Regular cardiac myocyte (primary cell): ENCODE data around the gene AMFR. TPM values are rescaled to one million over a fixed set of nuclear protein-coding genes. Genes with fewer than 3 reads are reported as not detected.

Source experiments
- total RNA-seq: library from RNA; depleted of rRNA; stranded (reverse); fragments of >200 nt; gene quantifications from 2 replicates; pipeline ENCODE4 v1.2.3, GENCODE V29; 2014

AMFR gene
- total RNA-seq = 291 and 426 TPM in 2 replicates

DNA sequence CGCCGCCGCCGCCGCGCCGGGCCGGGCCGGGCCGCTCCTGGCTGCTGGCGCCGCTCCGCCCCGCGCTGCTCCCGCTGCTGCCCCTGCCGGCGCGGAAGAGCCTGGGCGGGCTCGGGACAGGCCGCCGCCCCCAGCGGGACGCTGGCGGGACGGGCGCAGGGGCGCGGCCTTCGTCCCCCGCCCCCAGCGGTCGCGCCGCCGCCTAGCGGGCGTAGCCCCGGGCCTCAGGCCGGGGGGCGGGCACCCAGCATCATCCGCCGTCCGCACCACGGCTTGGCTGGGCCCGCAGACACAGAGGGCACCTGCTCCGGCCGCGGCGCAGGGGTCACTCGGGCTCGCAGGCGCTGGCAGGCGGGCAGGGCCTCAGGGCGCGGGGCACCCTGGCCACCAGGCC is at the start of gene AMFR:
Gene AMFR (minus strand): TSS at position 107 of the 394 bp plus-strand sequence. CDS start 218 bp downstream, outside the sequence.

DNA sequence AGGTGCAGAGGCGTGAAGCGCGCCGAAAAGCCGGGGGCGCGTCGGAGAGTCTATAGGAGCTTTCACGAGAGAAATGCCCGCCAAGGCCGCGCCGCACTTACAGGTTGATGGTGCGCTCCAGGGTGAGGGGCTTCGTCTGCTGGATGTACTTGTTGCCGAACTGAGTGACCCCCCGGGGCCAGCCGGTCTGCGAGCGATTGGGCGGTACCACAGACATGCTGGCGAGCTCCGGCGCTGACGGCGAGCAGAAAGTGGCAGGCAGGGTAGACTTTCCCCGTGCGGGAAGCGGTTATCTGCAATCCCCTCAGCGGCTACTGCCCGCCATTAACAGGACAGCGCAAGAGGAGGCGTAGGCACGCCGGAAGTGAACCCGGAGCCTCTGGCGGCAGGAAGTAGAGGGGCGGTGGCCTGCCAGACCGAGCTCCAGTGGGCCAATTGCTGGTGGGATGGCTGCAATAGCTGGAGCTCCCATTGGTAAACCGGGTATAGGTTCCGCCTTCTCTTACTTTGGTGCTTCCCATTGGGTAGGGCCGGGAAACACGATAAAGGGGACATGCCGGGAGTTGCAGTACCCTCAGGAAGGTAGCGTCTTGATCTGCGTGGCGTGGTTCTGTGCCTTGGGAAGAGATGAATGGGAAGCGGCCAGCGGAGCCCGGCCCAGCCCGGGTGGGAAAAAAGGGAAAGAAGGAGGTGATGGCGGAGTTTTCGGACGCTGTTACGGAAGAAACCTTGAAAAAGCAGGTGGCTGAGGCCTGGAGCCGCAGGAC is 25.8 kb upstream of the AMFR start, which contains the start of the genes NUDT21 and OGFOD1:
Gene NUDT21 (minus strand): TSS at position 347 of the 767 bp plus-strand sequence. CDS start 130 bp downstream, at position 217.
Gene OGFOD1 (plus strand): TSS at position 569 of the 767 bp plus-strand sequence. CDS start 59 bp downstream, at position 628.

Other genes starting within 250 kb of the AMFR start
- gene GNAO1, start 234.1 kb downstream of the AMFR start, total RNA-seq = under 0.01 and 0.19 TPM in 2 replicates
- 57.5 and 92.6 TPM in 2 replicates for gene NUDT21, start 25.8 kb upstream of the AMFR start, total RNA-seq
- gene OGFOD1, start 26.0 kb upstream of the AMFR start, total RNA-seq = 82.9 and 83.8 TPM in 2 replicates
- gene BBS2, start 94.5 kb upstream of the AMFR start, total RNA-seq = 35.5 and 75.0 TPM in 2 replicates
- gene MT4, start 139.5 kb upstream of the AMFR start, total RNA-seq = not detected in 2 replicates
- 0.56 TPM in 1 of 2 replicates, not detected in the other for gene MT3, start 164.0 kb upstream of the AMFR start, total RNA-seq
- 190 and 238 TPM in 2 replicates for gene MT2A, start 183.0 kb upstream of the AMFR start, total RNA-seq
- gene MT1E, start 200.2 kb upstream of the AMFR start, total RNA-seq = 244 and 365 TPM in 2 replicates
- gene MT1M, start 207.1 kb upstream of the AMFR start, total RNA-seq = 2.5 and 5.9 TPM in 2 replicates
- gene MT1A, start 213.1 kb upstream of the AMFR start, total RNA-seq = 3.9 and 8.8 TPM in 2 replicates
- not detected in 2 replicates for gene MT1B, start 226.3 kb upstream of the AMFR start, total RNA-seq
- 0.56 and 0.96 TPM in 2 replicates for gene MT1F, start 232.4 kb upstream of the AMFR start, total RNA-seq
- 0.56 and 1.5 TPM in 2 replicates for gene MT1G, start 242.5 kb upstream of the AMFR start, total RNA-seq
- gene MT1H, start 244.3 kb upstream of the AMFR start, total RNA-seq = 0.77 TPM in 1 of 2 replicates, not detected in the other